Measurements from ENCODE around the gene LRRC4B. TPM values are rescaled to one million over a fixed set of nuclear protein-coding genes. Genes with fewer than 3 reads are reported as not detected.
A peak's percentile ranks its signal among the peaks of the same experiment; 100 is the strongest.

The LRRC4B gene
- total and polyA plus RNA-seq, 12 donors: 0.07 to 24.1 (median 1.3) TPM

- 55 to 67% (median 59%) methylated on average over 8 to 12 of the region's 12 CpGs for WGBS, 4 donors
- H3K27me3 ChIP-seq: no peaks in the 10 kb centered on the region
- DNase-seq: no peak
- TF ChIP-seq POLR2A (IDR thresholded peaks at IDR 0.05) (no peak), CTCF (IDR thresholded peaks at IDR 0.05) (no peak)
- intact Hi-C loops (cut with DNase I): no loop called here
- peak overlapping the region in 1 of 5 donors; percentile 78 for H3K27ac ChIP-seq
- peaks cover 8% of the 10 kb centered on the region in 2 donors for H3K4me1 ChIP-seq (replicated peaks in 1 of 2)
- no peaks in the 10 kb centered on the region for H3K36me3 ChIP-seq (replicated peaks in 1 of 2)
- H3K4me3 ChIP-seq: no peak overlapping the region
- no peaks in the 10 kb centered on the region for H3K9me3 ChIP-seq (replicated peaks in 1 of 3)
These were observed 55.1 kb downstream of the LRRC4B start for GRCh38 chr19:50512999-50513745.

GRCh38 chr19:50512112-50512998, 55.9 kb downstream of the LRRC4B start:
- H3K27me3 ChIP-seq: no peaks in the 10 kb centered on the region

GRCh38 chr19:50511069-50511822, 57.0 kb downstream of the LRRC4B start, which contains the start of gene JOSD2:
Gene JOSD2, minus strand, starts transcription at chr19:50511191. Its CDS starts 760 bp downstream, at chr19:50510431.
- 0 to 2% (median 1%) methylated on average over 16 to 69 of the region's 69 CpGs for WGBS, 4 donors
- H3K9me3 ChIP-seq (replicated peaks in 1 of 3): no peaks in the 10 kb centered on the region
- H3K27me3 ChIP-seq: no peaks in the 10 kb centered on the region
- TF ChIP-seq CTCF (IDR thresholded peaks at IDR 0.05): no peak
- peak; percentile 33 to 37 for TF ChIP-seq POLR2A (IDR thresholded peaks at IDR 0.05)
- DNase-seq: peak; percentile 97 to 100 (median 98)
- intact Hi-C loops (cut with DNase I): no loop called here
- H3K27ac ChIP-seq: peak within 1 kb of the TSS in 3 of 5 donors; percentile 11 to 78 (median 77)
- no peaks in the 10 kb centered on the region for H3K36me3 ChIP-seq (replicated peaks in 1 of 2)
- H3K4me3 ChIP-seq: peak within 1 kb of the TSS; percentile 39 to 76 (median 56)
- peaks cover 8% of the 10 kb centered on the region in 2 donors for H3K4me1 ChIP-seq (replicated peaks in 1 of 2)

More at GRCh38 chr19:50512112-50512998, 55.9 kb downstream of the LRRC4B start:
- intact Hi-C loops (cut with DNase I): no loop called here
- TF ChIP-seq CTCF (IDR thresholded peaks at IDR 0.05) (no peak), POLR2A (IDR thresholded peaks at IDR 0.05) (no peak)
- peak in 2 of 7 donors; percentile 27 to 42 for DNase-seq
- Histone ChIP-seq H3K27ac (peak overlapping the region in 1 of 5 donors; percentile 78), H3K4me1 (replicated peaks in 1 of 2) (peaks cover 8% of the 10 kb centered on the region in 2 donors), H3K9me3 (replicated peaks in 1 of 3) (no peaks in the 10 kb centered on the region), H3K36me3 (replicated peaks in 1 of 2) (no peaks in the 10 kb centered on the region), H3K4me3 (peak overlapping the region in 1 of 4 donors; percentile 69)
- 67 to 91% (median 89%) methylated on average over 10 to 36 of the region's 36 CpGs for WGBS, 4 donors

Measured in adrenal gland (tissue), 12 donors.